Measurements from ENCODE around the gene RABAC1. TPM values are rescaled to one million over a fixed set of nuclear protein-coding genes. Genes with fewer than 3 reads are reported as not detected.

Gene RABAC1
- total RNA-seq, 2 experiments from 2014 or later, result 85.3 to 87.3 TPM

- peak overlapping the region; percentile 35 for H3K27ac Mint-ChIP-seq
- DNase-seq, result no peak
- ATAC-seq (ENCODE audit: low read depth), result peak; percentile 24
- peaks cover 11% of the 10 kb centered on the region for H3K4me1 Mint-ChIP-seq
- H3K36me3 Mint-ChIP-seq, result peaks cover 13% of the 10 kb centered on the region
- no peak overlapping the region for H3K4me3 Mint-ChIP-seq
- no peaks in the 10 kb centered on the region for H3K9me3 Mint-ChIP-seq
- POLR2A ChIA-PET, result interaction anchor here (0.6 to 3.6 kb wide), 9 partner anchors 9 to 38 kb away, joined by 3 to 18 read pairs (median 4); no protein-coding TSS in a partner anchor
- peaks cover 24% of the 10 kb centered on the region for H3K27me3 Mint-ChIP-seq
Observed at GRCh38 chr19:41910992-41911888, 47.9 kb downstream of the RABAC1 start.

GRCh38 chr19:41910240-41910991, 48.7 kb downstream of the RABAC1 start:
- Mint-ChIP-seq H3K27me3 (peaks cover 24% of the 10 kb centered on the region), H3K27ac (peak overlapping the region; percentile 35), H3K4me3 (no peak overlapping the region), H3K36me3 (peaks cover 18% of the 10 kb centered on the region), H3K9me3 (no peaks in the 10 kb centered on the region), H3K4me1 (peaks cover 11% of the 10 kb centered on the region)
- POLR2A ChIA-PET, result interaction anchor here (0.8 to 3.6 kb wide), 7 partner anchors 8 to 37 kb away, joined by 3 to 18 read pairs (median 5); no protein-coding TSS in a partner anchor
- ATAC-seq (ENCODE audit: low read depth) (peak; percentile 7), DNase-seq (no peak)

DNA sequence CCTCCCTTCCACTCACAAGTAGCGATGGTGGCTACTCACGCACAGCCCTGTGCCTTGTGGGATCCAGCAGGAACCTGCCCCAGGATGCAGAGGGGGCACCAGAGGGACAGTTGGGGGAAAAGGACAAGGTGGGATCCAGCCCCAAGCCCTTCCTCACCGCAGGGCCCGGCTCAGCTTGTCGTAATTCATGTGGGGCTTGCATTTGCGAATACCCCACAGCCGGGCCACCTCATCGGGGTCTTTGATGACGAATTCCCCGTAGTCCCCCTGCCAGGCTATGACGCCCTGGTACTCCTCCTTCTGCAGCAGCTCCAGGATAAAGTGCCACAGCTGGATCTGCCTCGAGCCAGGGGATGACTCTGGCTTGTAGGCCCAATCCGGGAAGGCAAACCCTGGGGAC, 49.4 kb downstream of the RABAC1 start:
- peaks cover 19% of the 10 kb centered on the region for H3K36me3 Mint-ChIP-seq
- ATAC-seq (ENCODE audit: low read depth), result no peak
- H3K4me1 Mint-ChIP-seq, result peaks cover 11% of the 10 kb centered on the region
- no peaks in the 10 kb centered on the region for H3K9me3 Mint-ChIP-seq
- peaks cover 24% of the 10 kb centered on the region for H3K27me3 Mint-ChIP-seq
- no peak overlapping the region for H3K4me3 Mint-ChIP-seq
- DNase-seq, result no peak
- H3K27ac Mint-ChIP-seq, result no peak overlapping the region
- POLR2A ChIA-PET, result interaction anchor here (0.8 to 3.6 kb wide), 4 partner anchors 12 to 28 kb away, joined by 3 to 14 read pairs (median 4); no protein-coding TSS in a partner anchor

GRCh38 chr19:41908724-41909464, 50.2 kb downstream of the RABAC1 start:
- POLR2A ChIA-PET, result interaction anchor here (0.8 to 1.7 kb wide), 4 partner anchors 10 to 19 kb away, joined by 3 to 4 read pairs (median 4); no protein-coding TSS in a partner anchor
- H3K27ac Mint-ChIP-seq, result no peak overlapping the region
- H3K36me3 Mint-ChIP-seq, result peaks cover 26% of the 10 kb centered on the region
- H3K4me3 Mint-ChIP-seq, result no peak overlapping the region
- H3K4me1 Mint-ChIP-seq, result peaks cover 12% of the 10 kb centered on the region
- H3K9me3 Mint-ChIP-seq, result no peaks in the 10 kb centered on the region
- H3K27me3 Mint-ChIP-seq, result peaks cover 19% of the 10 kb centered on the region
- DNase-seq (no peak), ATAC-seq (ENCODE audit: low read depth) (no peak)

DNA sequence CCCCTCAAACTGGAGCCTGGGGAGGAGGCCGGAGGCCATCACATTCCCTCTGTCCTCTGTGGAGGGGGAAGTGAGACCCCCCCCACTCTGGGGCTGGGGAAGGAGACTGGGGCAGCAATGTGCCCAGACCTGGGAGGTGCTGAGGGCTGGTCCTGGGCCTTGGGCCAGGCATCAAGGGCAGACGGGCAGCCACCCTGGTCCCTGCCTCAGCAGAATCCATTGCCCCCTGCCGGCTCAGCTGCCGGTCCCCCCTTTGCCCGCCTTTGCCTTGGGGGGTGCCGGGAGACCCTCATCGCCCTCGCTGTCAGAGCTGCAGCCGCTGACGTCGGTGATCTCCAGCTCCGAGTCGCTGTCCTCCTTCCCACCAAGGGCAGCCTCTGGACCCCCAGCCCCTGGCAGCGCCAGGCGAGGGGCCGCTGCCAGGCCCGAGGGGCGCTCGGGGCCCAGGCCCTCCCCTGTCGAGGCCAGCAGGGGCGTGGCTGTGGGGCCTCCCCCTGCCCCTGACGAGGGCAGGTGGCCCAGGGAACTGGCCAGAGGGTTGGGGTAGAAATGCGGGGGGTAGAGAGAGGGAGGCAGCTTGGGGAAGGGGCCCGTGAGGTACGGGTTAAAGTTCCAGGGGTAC, 51.0 kb downstream of the RABAC1 start:
- Mint-ChIP-seq H3K9me3 (no peaks in the 10 kb centered on the region), H3K4me3 (no peak overlapping the region), H3K36me3 (peaks cover 30% of the 10 kb centered on the region), H3K27me3 (peaks cover 13% of the 10 kb centered on the region), H3K4me1 (peaks cover 13% of the 10 kb centered on the region), H3K27ac (no peak overlapping the region)
- POLR2A ChIA-PET, result interaction anchor here (0.8 to 1.7 kb wide), 4 partner anchors 11 to 18 kb away, joined by 3 to 4 read pairs (median 4); no protein-coding TSS in a partner anchor
- no peak for DNase-seq
- ATAC-seq (ENCODE audit: low read depth), result no peak

DNA sequence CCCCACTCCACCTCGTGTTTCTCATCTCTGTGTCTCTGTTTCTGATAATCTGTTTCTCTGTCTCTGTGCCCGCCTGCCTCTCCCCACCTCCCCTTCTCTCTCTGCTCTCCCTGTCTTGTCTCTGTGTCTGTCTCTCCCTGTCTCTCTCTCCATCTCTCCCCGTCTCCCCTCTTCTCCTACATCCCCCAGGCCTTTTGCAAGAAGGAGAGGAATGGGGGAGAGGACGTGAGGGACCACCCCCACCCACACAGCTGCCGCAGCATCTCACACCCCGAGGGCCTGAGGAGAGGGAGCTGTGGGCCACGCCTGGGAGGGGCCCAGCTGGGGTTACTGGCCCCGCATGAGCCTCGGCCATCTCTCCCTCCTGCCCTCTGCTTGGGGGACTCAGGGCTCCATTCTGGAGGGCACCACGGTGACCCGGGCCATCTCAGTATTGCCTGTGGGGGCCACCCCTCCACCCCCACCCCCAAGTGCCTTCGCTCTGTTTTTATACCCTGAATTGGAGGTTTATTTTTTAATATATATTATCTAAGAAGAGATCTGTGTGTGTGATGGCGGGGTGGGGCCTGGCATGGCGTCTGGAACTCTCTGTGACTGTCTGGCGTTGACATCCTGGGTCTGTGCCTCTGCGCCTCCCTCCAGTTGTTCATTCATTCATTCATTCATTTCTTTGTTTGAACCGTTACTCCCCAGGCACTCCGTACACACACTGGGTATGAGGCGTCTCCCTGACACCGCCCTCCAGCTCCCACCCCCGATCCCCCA, 52.0 kb downstream of the RABAC1 start:
- Mint-ChIP-seq H3K27ac (peak overlapping the region; percentile 36), H3K36me3 (peaks cover 31% of the 10 kb centered on the region), H3K27me3 (peaks cover 6% of the 10 kb centered on the region), H3K4me3 (no peak overlapping the region), H3K9me3 (no peaks in the 10 kb centered on the region), H3K4me1 (peaks cover 13% of the 10 kb centered on the region)
- POLR2A ChIA-PET, result interaction anchor here (0.5 to 1.7 kb wide), 5 partner anchors 16 to 1312 kb away, joined by 3 to 5 read pairs (median 4); no protein-coding TSS in a partner anchor
- no peak for ATAC-seq (ENCODE audit: low read depth)
- DNase-seq, result no peak

Other genes starting within 250 kb of the RABAC1 start
- not detected for gene CEACAM6, start 203.8 kb downstream of the RABAC1 start, total RNA-seq
- not detected for gene CEACAM3, start 162.7 kb downstream of the RABAC1 start, total RNA-seq
- gene LYPD4, start 114.6 kb downstream of the RABAC1 start, total RNA-seq, result not detected
- not detected for gene DMRTC2, start 114.3 kb downstream of the RABAC1 start, total RNA-seq
- 1,000 to 10,000 TPM; 3,237 to 3,326 TPM for gene RPS19, start 99.1 kb downstream of the RABAC1 start, total RNA-seq
- 10 to 100 TPM; 28.0 to 29.8 TPM for gene CD79A, start 82.0 kb downstream of the RABAC1 start, total RNA-seq
- 100 to 1,000 TPM; 807 to 824 TPM for gene ARHGEF1, start 76.1 kb downstream of the RABAC1 start, total RNA-seq
- 1 to 10 TPM; 4.3 to 4.5 TPM for gene ERFL, start 30.9 kb downstream of the RABAC1 start, total RNA-seq
- 1 to 10 TPM; 4.5 to 7.1 TPM for gene ATP1A3, start 34.9 kb upstream of the RABAC1 start, total RNA-seq
- gene GRIK5, start 110.9 kb upstream of the RABAC1 start, total RNA-seq, result under 1 TPM; 0.44 to 0.79 TPM
- gene ZNF574, start 116.8 kb upstream of the RABAC1 start, total RNA-seq, result 10 to 100 TPM; 17.6 to 18.9 TPM
- gene POU2F2, start 173.1 kb upstream of the RABAC1 start, total RNA-seq, result 10 to 100 TPM; 33.0 to 33.9 TPM